Anterior cingulate cortex (tissue), 58 donors: ENCODE measurements around the gene SPNS2.
A peak's percentile ranks its signal among the peaks of the same experiment; 100 is the strongest.

Source experiments
- DNase-seq, 58 donors: peaks; one replicate each; lab custom pipeline; 2025; lab: John Stamatoyannopoulos, UW

Gene SPNS2

DNA sequence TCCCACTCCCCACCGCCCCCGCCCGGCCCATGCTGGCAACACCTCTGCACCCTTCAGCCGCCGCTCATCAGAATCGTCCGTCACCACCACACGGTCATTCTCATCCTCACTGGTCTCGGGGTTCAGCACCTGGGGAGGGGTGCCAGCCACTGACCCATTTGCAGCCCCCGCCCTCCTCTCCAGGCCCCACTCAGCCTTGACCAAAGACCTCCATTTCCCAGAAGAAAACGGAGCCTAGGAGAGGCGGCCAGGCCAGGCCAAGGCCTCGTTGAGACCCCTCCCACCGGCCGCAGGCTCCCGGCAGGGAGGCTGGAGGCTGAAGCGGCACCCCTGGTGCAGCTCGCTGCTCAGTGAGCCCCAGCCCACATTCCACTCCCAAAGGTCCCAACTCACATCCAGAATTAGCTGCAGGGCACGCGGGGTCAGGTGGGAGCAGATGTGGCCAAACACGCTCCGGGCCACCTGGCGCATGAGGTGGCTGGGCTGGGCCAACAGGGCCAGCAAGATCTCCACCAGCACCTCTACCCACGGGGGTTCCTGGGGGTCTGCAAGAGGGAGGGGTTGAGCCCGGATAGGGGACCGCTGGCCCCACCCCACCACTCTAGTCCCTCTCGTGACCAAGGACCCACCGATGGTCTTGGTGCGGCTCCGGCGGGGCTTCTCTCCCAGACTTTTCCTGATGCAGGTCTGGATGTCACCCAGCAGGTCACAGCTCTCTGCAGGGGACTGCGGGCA is 46.7 kb downstream of the SPNS2 start:
- DNase-seq: no peak

GRCh38 chr17:4547118-4547906 is 48.6 kb downstream of the SPNS2 start:
- no peak for DNase-seq

GRCh38 chr17:4548061-4548461 is 49.4 kb downstream of the SPNS2 start:
- no peak for DNase-seq

GRCh38 chr17:4548721-4549531 is 50.2 kb downstream of the SPNS2 start:
- DNase-seq: no peak

DNA sequence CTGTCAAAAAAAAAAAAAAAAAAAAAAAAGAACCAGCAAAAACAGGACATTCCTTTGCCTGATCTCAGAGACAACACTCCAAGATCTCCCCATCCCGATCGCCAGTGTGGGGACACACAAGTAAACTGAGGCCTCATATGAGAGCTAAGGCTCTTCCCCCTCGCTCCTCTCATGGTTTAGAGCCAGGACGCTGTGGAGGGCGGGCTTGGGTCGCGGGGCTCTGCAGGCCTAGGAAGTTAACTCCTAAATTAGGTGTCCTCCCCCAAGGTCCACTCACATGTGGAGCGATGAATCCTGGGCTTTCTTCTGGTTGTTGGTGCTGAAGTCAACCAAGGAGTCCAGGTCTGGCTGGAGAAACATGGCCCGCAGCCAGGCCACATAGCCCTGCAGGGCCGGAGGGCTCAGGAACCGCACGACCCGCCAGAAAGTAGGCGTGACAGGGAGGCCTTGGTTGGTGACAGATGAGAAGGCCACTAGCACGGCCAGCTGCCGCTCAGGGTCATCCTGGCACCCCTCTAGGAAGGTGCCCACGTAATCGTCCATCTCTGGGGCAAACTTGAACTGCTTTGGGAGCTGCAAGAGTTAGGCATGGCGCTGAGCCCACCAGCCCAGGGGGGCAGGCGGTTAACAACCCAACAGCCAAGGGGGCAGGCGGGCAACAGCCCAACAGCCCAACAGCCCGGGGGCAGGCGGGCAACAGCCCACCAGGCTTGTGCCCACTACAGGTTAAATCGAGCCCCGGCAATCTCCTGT is 51.3 kb downstream of the SPNS2 start:
- DNase-seq: no peak

- DNase-seq: no peak
These were observed 51.9 kb downstream of the SPNS2 start for GRCh38 chr17:4550534-4551039.

- no peak for DNase-seq
These were observed 52.5 kb downstream of the SPNS2 start for GRCh38 chr17:4551141-4551540.

- DNase-seq: no peak
These were observed 53.3 kb downstream of the SPNS2 start for GRCh38 chr17:4551796-4552525.

DNA sequence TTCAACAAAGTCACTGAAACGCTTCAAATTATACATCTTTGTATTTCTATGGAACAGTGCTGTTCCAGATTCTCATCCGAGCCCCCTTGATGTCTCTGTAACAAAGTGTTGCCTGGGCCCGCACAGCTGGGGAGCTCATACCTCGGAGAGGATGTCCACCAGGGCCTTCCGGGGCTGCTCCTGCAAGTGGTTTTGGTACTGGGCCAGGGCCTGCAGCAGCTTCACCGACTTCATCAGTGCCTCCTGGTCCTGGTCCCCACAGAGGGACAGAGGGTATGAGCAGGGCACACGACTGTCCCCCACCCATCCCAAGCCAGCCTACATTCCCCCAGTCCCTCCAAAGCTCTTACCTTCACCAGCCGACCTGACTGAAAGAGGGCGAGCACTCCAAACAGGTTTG is 55.0 kb downstream of the SPNS2 start:
- no peak for DNase-seq

- DNase-seq: no peak
These were observed 55.8 kb downstream of the SPNS2 start for GRCh38 chr17:4554441-4554996.

GRCh38 chr17:4554997-4555799 is 56.5 kb downstream of the SPNS2 start, which contains the start of gene MYBBP1A:
TSS of gene MYBBP1A (minus strand) at chr17:4555384. CDS start at chr17:4555324, 60 bp downstream.
- peak; percentile 28 to 96 (median 92) for DNase-seq

DNA sequence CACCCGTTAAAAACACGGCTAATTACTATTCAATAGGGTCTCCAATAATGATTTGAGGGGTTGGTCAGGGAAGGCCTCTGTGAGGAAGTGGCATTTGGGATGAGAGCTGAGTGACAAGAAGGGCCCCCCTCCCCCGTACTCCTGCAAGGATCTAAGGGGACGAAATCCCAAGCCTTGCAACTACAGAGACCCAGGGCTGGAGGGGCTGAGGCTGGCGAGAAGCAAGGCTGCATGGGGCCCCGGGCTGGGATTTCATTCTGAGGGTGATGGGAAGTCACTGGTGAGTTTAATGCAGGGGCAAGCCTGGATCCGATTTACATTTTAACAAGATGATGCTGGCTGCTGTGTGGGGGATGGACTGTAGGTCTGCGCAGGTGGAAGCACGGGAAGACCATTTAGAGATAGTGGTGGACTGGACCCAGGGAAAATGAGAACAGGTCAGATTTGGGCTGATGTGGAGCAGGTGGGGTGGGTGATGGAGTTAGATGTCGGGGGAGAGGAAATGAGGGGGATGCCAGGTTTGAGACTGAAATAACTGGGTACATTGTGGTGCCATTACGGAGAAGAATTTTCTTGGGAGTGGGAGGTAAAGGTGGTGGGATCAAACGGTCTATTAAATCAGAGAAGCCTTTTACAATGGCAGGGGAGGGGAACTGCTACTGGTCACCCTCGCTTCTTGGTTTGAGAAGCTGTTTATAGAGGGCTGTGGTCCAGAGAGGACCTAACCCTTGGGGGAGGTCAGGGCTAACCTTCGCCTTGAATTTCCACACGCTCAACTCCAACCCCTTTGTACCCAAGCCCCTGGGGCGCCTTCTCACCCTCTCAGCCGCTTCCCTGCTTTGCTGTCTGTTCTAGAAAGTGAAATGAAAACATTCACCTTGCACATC is 57.4 kb downstream of the SPNS2 start:
- DNase-seq: peak in 1 of 58 donors; percentile 6

- DNase-seq: no peak
These were observed 58.3 kb downstream of the SPNS2 start for GRCh38 chr17:4556996-4557395.

- no peak for DNase-seq
These were observed 59.1 kb downstream of the SPNS2 start for GRCh38 chr17:4557626-4558346.

DNA sequence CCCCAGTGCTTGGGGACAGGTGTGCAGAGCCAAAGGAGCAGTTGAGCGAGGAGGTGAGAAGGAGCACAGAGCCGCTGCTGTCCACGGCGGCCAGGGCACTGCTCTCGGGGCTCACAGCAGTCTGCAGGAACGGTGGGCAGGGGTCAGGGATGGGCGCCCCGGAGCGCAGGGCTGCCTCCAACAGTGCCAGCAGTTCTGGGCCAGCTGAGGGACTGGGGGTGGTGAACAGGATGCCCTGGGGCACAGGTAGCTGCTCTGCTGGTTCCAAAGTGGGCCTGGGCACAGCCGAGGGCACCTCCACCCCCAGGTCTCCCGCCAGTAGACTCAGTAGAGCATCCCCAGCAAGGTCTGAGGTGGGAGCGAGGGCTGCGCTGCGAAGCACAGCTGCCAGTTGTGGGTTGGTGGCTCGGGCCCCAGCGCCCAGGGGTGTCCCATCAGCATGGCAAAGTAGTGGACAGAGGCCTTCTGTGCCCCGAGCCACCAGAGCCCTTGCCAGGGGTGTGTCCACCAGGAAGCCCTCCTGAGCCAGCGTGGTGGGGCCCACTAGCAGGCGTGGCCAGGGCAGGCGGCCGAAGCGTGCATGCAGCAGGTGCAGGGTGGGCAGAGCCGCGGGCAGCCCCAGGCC is 59.8 kb downstream of the SPNS2 start:
- no peak for DNase-seq
